Hepatocyte (in vitro differentiated cells): ENCODE results near the gene TMEM164.

Source experiments
- CTCF ChIP-seq: fragments of 200-600 bp; sonication (generic); IDR thresholded peaks from 2 replicates; pipeline ENCODE4 v1.5.1; 2016; ENCODE audit warnings: antibody characterized with exemption, mild to moderate bottlenecking; ENCODE audit not compliant: poor library complexity
- EZH2phosphoT487 ChIP-seq: fragments of 200-600 bp; sonication (generic); IDR thresholded peaks from one replicate; pipeline ENCODE4 v1.6.1; 2018; ENCODE audit warnings: antibody characterized with exemption, mild to moderate bottlenecking, low read depth, moderate library complexity; ENCODE audit not compliant: unreplicated experiment, severe bottlenecking

- TF ChIP-seq CTCF (no peak), EZH2phosphoT487 (no peak)
Measured at GRCh38 chrX:110163488-110163887, 160.6 kb downstream of the TMEM164 start.
